Gastroesophageal sphincter (tissue), 4 donors: ENCODE results near the gene TNS1. TPM values are rescaled to one million over a fixed set of nuclear protein-coding genes. Genes with fewer than 3 reads are reported as not detected.

ENCODE experiments used
- ATAC-seq: fragments of 150-250 bp; one replicate; pipeline ENCODE4 v1.9.1; 2016; ENCODE audit warnings: mild to moderate bottlenecking, moderate library complexity
- H3K27ac ChIP-seq, 4 donors: fragments of 200-600 bp; sonication (generic) in 3 of 4; 1 replicate in 3 of 4; 2 replicates in 1 of 4; pipeline ENCODE4 v1.5.1; 2016 to 2019
- H3K27me3 ChIP-seq: fragments of 200-600 bp; sonication (generic); one replicate; pipeline ENCODE4 v1.5.1; 2019
- H3K36me3 ChIP-seq, 2 donors: fragments of 200-600 bp; sonication (generic); one replicate each; pipeline ENCODE4 v1.5.1; 2019; ENCODE audit warnings: control low read depth in 1 of 2
- H3K4me1 ChIP-seq, 3 donors: fragments of 200-600 bp; sonication (generic); 1 replicate in 2 of 3; 2 replicates in 1 of 3; pipeline ENCODE4 v1.5.1; 2016 to 2019; ENCODE audit warnings: control low read depth in 2 of 3
- H3K4me3 ChIP-seq, 2 donors: fragments of 200-600 bp; sonication (generic); one replicate each; pipeline ENCODE4 v1.5.1; 2019; ENCODE audit warnings: mild to moderate bottlenecking in 1 of 2, moderate library complexity in 1 of 2
- H3K9me3 ChIP-seq, 3 donors: fragments of 200-600 bp; sonication (generic); one replicate each; pipeline ENCODE4 v1.5.1; 2017 to 2019; ENCODE audit warnings: control low read depth in 2 of 3
- EP300 ChIP-seq: sonication (generic); formaldehyde crosslinking; IDR thresholded peaks from one replicate; pipeline ENCODE4 v1.6.1; 2017; ENCODE audit warnings: antibody characterized with exemption, mild to moderate bottlenecking
- POLR2A ChIP-seq, 2 donors: fragments of 450-650 bp; IDR thresholded peaks; one replicate each; pipeline ENCODE4 v1.6.1; 2017; ENCODE audit warnings: antibody characterized with exemption in 2 of 2, mild to moderate bottlenecking in 2 of 2, moderate library complexity in 1 of 2
- POLR2AphosphoS5 ChIP-seq: sonication (generic); formaldehyde crosslinking; IDR thresholded peaks from one replicate; pipeline ENCODE4 v1.6.1; 2017; ENCODE audit warnings: antibody characterized with exemption
- WGBS, 2 donors: methylation state at CpG; one replicate each; pipeline ENCODE4 v1.1.5; 2018; ENCODE audit warnings: low coverage in 1 of 2; 5-methylcytosine and 5-hydroxymethylcytosine counted together
- total RNA-seq, 4 donors: library from RNA; depleted of rRNA; stranded (reverse); fragments of >200 nt; gene quantifications; one replicate each; pipeline ENCODE4 v1.1.0, GENCODE V29; 2016
- TF ChIP-seq, protein P1 (sequence below), 4 experiments: fragments of 200-600 bp in 2 of 4; fragments of 450-650 bp in 2 of 4; sonication (generic) in 1 of 4; IDR thresholded peaks; one replicate each; pipeline ENCODE4 v1.5.1; 2017 to 2019; ENCODE audit warnings: antibody characterized with exemption in 4 of 4, mild to moderate bottlenecking in 2 of 4, moderate library complexity in 2 of 4

The TNS1 gene
- total RNA-seq, 4 donors from 2014 or later = 825 to 2,193 (median 1,462) TPM

DNA sequence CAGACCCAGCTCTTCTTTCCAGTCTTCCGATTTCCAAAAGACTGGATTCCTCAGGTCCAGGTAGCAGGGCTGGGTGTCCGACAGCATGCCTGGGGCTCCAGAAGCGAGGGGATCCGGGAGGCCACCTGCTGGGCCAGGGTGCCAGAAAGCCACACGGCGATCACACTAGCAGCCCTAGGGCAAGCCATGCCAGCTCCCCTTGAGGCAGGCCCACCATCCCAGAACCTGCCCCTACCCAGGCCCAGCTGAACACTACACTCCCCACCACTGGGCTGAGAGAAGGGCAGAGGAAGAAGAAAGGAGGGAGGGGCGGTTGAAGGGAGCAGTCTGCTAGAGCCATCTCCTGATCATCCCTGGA is 163.1 kb downstream of the TNS1 start:
- Histone ChIP-seq H3K27ac (peak overlapping the region; percentile 83 to 93 (median 90)), H3K27me3 (no peaks in the 10 kb centered on the region), H3K9me3 (no peaks in the 10 kb centered on the region), H3K4me3 (no peak overlapping the region), H3K4me1 (peaks cover 15 to 100% (median 89%) of the 10 kb centered on the region in 3 donors), H3K36me3 (peaks cover 0 to 64% of the 10 kb centered on the region in 2 donors)
- no peak for ATAC-seq
- WGBS, 2 donors = 74 to 80% methylated on average over 1 to 4 of the region's 7 CpGs
- no peak for TF ChIP-seq POLR2A (IDR thresholded peaks at IDR 0.05)

DNA sequence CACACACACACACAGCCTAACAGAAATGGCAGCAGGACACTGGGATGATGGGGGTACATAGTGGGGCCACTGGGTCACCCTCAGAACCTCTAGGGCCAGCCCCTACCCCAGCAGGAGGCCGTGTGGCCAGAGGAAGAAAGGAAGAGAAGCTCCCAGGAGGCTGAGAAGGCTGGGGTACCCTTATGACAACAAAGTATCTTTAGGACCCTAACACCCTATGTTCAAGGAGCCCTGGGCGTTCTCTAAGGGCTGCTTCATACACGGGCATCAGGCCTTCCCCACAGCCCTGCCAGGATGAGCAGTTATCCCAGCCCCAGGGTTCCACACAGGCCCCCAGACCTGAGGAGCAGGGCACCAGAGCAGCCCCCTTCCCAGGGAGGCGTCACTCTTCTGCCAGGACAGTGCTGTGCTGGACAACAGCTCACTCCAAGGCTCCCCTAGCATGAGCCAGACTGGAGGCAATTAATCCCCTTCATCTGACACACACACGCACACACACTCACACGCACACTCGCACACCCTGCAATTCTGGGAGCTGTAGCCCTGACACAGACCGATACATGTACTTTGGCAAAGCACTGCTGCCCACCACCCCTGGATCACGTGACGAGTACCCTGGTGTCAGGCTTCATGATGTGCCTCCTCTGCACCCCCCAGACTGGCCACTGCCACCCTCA is 163.6 kb downstream of the TNS1 start:
- H3K4me3 ChIP-seq = no peak overlapping the region
- 16% methylated on average over 5 of the region's 10 CpGs; no CpG with 5 or more reads in 1 of the 2 donors for WGBS, 2 donors
- TF ChIP-seq, protein P1, sequence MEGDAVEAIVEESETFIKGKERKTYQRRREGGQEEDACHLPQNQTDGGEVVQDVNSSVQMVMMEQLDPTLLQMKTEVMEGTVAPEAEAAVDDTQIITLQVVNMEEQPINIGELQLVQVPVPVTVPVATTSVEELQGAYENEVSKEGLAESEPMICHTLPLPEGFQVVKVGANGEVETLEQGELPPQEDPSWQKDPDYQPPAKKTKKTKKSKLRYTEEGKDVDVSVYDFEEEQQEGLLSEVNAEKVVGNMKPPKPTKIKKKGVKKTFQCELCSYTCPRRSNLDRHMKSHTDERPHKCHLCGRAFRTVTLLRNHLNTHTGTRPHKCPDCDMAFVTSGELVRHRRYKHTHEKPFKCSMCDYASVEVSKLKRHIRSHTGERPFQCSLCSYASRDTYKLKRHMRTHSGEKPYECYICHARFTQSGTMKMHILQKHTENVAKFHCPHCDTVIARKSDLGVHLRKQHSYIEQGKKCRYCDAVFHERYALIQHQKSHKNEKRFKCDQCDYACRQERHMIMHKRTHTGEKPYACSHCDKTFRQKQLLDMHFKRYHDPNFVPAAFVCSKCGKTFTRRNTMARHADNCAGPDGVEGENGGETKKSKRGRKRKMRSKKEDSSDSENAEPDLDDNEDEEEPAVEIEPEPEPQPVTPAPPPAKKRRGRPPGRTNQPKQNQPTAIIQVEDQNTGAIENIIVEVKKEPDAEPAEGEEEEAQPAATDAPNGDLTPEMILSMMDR (IDR thresholded peaks at IDR 0.05) = no peak
- TF ChIP-seq POLR2A (IDR thresholded peaks at IDR 0.05) = peak in 1 of 2 donors; percentile 17
- TF ChIP-seq POLR2AphosphoS5 = peak; percentile 36
- no peaks in the 10 kb centered on the region for H3K9me3 ChIP-seq
- peak overlapping the region; percentile 83 to 93 (median 90) for H3K27ac ChIP-seq
- H3K4me1 ChIP-seq = peaks cover 14 to 100% (median 89%) of the 10 kb centered on the region in 3 donors
- no peak for ATAC-seq
- no peaks in the 10 kb centered on the region for H3K27me3 ChIP-seq
- peaks cover 0 to 65% of the 10 kb centered on the region in 2 donors for H3K36me3 ChIP-seq

DNA sequence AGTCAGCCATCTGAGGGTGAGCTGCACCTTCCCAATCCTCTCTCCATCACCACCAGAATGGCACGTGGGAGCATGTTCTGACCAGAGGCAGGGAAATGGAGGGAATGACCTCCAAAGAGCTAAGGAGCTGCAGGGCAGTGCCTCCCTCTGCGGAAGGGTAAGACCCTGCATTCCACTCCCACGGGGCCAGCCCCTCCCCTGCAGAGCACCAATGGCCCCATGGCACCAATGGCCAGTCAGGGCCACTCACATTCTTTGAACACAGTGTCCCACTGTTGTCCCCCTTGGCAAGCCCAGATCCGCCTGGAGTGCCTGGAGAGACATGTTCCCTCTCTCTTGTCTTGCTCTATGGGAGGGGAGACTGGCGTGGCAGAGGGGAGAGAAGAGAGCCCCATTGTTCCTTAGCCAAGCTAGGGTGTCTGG is 164.4 kb downstream of the TNS1 start:
- H3K4me1 ChIP-seq = peaks cover 12 to 100% (median 82%) of the 10 kb centered on the region in 3 donors
- no peak for ATAC-seq
- no peaks in the 10 kb centered on the region for H3K27me3 ChIP-seq
- no peak overlapping the region for H3K4me3 ChIP-seq
- peak overlapping the region; percentile 83 to 93 (median 90) for H3K27ac ChIP-seq
- WGBS, 2 donors = 46% methylated on average over 2 of the region's 5 CpGs; no CpG with 5 or more reads in 1 of the 2 donors
- TF ChIP-seq, protein P1 (IDR thresholded peaks at IDR 0.05) = no peak
- TF ChIP-seq POLR2AphosphoS5 = peak; percentile 61
- H3K36me3 ChIP-seq = peaks cover 0 to 65% of the 10 kb centered on the region in 2 donors
- no peaks in the 10 kb centered on the region for H3K9me3 ChIP-seq

DNA sequence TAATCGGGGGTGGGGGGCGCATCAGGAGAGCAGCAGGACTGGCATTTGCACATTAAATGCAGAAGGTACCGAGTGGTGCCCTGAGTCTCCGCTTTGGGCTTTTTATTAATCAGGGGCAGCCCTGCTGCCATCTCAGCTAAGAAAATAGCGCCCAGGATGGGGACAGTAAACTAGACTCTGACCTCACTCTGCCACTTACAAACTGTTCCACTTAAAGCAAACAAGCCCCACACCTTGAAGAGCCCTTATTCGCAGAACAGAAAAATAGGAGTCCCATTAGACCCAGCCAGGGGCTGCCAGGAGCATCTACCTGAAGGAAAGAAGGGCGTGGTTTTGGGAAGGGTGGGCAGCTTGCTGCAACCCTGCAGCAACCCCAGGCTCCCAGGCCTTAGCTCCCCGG is 165.3 kb downstream of the TNS1 start:
- peaks cover 0 to 68% of the 10 kb centered on the region in 2 donors for H3K36me3 ChIP-seq
- 80 to 85% methylated on average over 1 to 2 of the region's 8 CpGs for WGBS, 2 donors
- no peak overlapping the region for H3K4me3 ChIP-seq
- ATAC-seq = no peak
- H3K27ac ChIP-seq = peak overlapping the region; percentile 83 to 93 (median 90)
- TF ChIP-seq EP300 = no peak
- no peak for TF ChIP-seq POLR2AphosphoS5
- TF ChIP-seq, protein P1 (IDR thresholded peaks at IDR 0.05) = no peak
- TF ChIP-seq POLR2A (IDR thresholded peaks at IDR 0.05) = no peak
- no peaks in the 10 kb centered on the region for H3K9me3 ChIP-seq
- H3K27me3 ChIP-seq = no peaks in the 10 kb centered on the region
- H3K4me1 ChIP-seq = peaks cover 11 to 100% (median 78%) of the 10 kb centered on the region in 3 donors

DNA sequence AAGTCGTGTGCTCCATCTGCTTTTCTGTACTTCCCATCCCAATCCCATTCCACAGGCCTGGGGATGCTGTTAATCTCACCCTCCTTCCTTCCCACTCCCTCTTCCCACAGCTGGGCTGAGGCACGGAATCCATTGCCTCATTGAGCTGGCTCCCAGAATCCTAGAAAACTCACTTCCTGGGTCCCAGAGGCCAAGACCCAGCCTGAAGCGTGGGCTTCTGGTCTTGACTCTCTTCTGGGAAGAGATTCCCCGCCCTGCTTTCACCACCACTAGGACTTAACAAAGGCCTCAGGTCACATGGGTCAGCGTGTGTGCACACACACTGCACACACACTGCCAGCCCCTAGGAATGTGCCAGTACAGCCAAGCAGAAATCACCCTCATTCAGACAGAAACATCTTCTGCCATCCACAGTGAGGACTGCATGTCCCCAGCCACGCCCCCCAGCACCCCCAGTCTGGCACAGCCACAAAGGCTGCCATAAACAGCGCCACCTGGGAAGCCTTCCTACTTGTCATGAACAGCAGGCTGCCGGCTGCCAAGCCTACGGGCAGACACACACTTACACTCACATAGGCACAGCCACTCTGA is 165.8 kb downstream of the TNS1 start:
- 0 to 20% methylated on average over 1 to 2 of the region's 9 CpGs for WGBS, 2 donors
- Histone ChIP-seq H3K9me3 (no peaks in the 10 kb centered on the region), H3K36me3 (peaks cover 0 to 70% of the 10 kb centered on the region in 2 donors), H3K27me3 (no peaks in the 10 kb centered on the region), H3K4me1 (peaks cover 8 to 100% (median 73%) of the 10 kb centered on the region in 3 donors), H3K27ac (peak overlapping the region; percentile 83 to 93 (median 90)), H3K4me3 (no peak overlapping the region)
- ATAC-seq = peak; percentile 78
- TF ChIP-seq, protein P1 (IDR thresholded peaks at IDR 0.05) = peak in 3 of 4 experiments; percentile 39 to 51 (median 46)
- peak; percentile 90 for TF ChIP-seq POLR2AphosphoS5
- no peak for TF ChIP-seq EP300
- TF ChIP-seq POLR2A (IDR thresholded peaks at IDR 0.05) = no peak
